ENCODE data around the gene MEGF6. TPM values are rescaled to one million over a fixed set of nuclear protein-coding genes. Genes with fewer than 3 reads are reported as not detected.

MEGF6 gene
- total RNA-seq, 2 experiments from 2014 or later = 57.5 to 62.2 TPM

DNA sequence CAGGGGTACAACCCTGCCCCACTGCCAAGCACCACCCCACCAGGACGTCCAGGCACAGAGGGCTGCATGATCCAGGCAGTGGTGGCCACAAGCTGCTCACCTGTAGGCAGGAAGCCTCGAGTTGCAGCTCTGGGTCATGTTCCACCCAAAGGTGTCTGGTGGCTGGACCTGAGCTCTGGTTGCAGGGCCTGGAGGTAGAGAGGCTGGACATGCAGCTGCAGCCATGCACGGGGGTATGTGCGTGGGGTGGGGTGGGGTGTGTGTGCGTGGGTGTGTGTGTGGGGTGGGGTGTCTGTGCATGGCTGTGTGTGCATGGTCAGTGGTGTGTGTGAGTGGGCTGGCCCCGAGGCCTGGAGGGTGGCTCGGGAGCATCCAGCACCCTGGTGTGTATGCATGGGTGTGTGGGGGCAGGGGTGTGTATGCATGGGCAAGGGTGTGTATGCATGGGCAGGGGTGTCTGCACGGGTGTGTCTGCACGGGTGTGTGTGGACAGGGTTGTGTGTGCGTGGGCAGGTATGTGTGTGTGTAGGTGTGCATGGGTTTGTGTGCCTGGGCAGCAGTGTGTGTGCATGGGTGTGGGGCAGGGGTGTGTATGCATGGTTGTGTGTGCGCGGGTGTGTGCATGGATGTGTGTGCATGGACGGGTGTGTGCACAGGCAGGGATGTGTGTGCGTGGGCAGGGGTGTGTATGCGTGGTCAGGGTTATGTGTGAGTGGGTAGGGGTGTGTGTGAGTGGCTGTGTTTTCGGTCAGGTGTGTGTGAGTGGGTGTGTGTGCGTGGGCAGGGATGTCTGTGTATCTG, 141.3 kb downstream of the MEGF6 start:
- peak in 2 of 14 experiments; percentile 1 to 3 for DNase-seq
- CTCF ChIA-PET = no interaction called here
- no peak for ATAC-seq (ENCODE audit: poor library complexity)

DNA sequence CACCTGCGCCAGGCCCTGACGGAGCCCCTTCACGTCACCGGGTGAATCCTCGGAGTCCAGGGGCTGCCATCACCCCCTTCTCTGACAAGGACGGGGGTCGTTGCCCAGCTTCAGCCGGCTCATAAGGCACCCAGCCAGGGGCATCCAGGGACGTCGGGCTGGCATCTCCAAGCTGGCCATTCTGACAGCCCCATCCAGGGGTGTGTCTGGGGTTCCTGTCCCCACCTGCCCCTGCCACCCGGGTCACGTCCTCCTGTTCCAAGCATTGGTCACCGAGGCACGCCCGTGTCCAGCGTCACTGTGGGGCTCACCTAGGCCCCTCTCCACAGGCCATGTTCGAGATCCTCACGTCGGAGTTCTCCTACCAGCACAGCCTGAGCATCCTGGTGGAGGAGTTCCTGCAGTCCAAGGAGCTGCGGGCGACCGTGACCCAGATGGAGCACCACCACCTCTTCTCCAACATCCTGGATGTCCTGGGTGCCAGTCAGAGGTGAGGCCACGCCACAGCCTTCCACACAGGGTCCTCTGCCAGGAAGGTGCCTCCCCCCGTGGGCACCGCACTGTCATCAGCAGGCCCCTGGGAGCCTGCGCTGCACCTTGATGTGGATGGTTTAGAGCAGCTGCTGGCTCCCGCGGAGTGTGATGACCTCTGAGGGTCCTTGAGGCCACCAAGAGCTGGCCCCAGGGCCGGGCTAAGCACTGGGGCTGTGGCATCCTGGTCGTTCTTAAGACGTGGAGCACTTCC, 142.0 kb downstream of the MEGF6 start:
- ATAC-seq (ENCODE audit: poor library complexity) = no peak
- H3K4me3 Mint-ChIP-seq = no peak overlapping the region
- TF ChIP-seq, protein P1, sequence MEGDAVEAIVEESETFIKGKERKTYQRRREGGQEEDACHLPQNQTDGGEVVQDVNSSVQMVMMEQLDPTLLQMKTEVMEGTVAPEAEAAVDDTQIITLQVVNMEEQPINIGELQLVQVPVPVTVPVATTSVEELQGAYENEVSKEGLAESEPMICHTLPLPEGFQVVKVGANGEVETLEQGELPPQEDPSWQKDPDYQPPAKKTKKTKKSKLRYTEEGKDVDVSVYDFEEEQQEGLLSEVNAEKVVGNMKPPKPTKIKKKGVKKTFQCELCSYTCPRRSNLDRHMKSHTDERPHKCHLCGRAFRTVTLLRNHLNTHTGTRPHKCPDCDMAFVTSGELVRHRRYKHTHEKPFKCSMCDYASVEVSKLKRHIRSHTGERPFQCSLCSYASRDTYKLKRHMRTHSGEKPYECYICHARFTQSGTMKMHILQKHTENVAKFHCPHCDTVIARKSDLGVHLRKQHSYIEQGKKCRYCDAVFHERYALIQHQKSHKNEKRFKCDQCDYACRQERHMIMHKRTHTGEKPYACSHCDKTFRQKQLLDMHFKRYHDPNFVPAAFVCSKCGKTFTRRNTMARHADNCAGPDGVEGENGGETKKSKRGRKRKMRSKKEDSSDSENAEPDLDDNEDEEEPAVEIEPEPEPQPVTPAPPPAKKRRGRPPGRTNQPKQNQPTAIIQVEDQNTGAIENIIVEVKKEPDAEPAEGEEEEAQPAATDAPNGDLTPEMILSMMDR (IDR thresholded peaks at IDR 0.05) = no peak
- no peaks in the 10 kb centered on the region for H3K27me3 ChIP-seq (ENCODE audit: control insufficient read depth in 1 of 2, insufficient read depth in 2 of 2, low read length in 2 of 2)
- no peaks in the 10 kb centered on the region for H3K36me3 Mint-ChIP-seq (ENCODE audit: low read depth)
- no peak overlapping the region for H3K4me3 ChIP-seq (ENCODE audit: low read length)
- peaks cover 4% of the 10 kb centered on the region for H3K27me3 Mint-ChIP-seq
- H3K27ac ChIP-seq (ENCODE audit: low read depth in 1 of 2, low read length in 2 of 2) = no peak overlapping the region
- H3K9me3 ChIP-seq (ENCODE audit: control insufficient read depth in 1 of 2, insufficient read depth in 1 of 2, low read length in 2 of 2) = peaks cover 0 to 5% of the 10 kb centered on the region in 2 experiments
- ChIA-PET POLR2A (no interaction called here), CTCF (no interaction called here)
- intact Hi-C loops (cut with DNase I, micrococcal nuclease) = no loop called here
- H3K36me3 ChIP-seq (ENCODE audit: insufficient read depth, low read length) = no peaks in the 10 kb centered on the region
- no peaks in the 10 kb centered on the region for H3K9me3 Mint-ChIP-seq
- no peaks in the 10 kb centered on the region for H3K4me1 ChIP-seq (ENCODE audit: insufficient read depth, low read length)
- DNase-seq = peak in 1 of 14 experiments; percentile 2
- no peaks in the 10 kb centered on the region for H3K4me1 Mint-ChIP-seq (ENCODE audit: low read depth)
- H3K27ac Mint-ChIP-seq = no peak overlapping the region

More for the DNA sequence above, 141.3 kb downstream of the MEGF6 start:
- H3K36me3 Mint-ChIP-seq (ENCODE audit: low read depth) = no peaks in the 10 kb centered on the region
- H3K4me3 Mint-ChIP-seq = no peak overlapping the region
- H3K9me3 ChIP-seq (ENCODE audit: control insufficient read depth in 1 of 2, insufficient read depth in 1 of 2, low read length in 2 of 2) = peaks cover 0 to 5% of the 10 kb centered on the region in 2 experiments
- H3K4me1 Mint-ChIP-seq (ENCODE audit: low read depth) = no peaks in the 10 kb centered on the region
- H3K27ac Mint-ChIP-seq = no peak overlapping the region
- H3K27me3 Mint-ChIP-seq = peaks cover 4% of the 10 kb centered on the region
- no peaks in the 10 kb centered on the region for H3K4me1 ChIP-seq (ENCODE audit: insufficient read depth, low read length)
- no peak overlapping the region for H3K4me3 ChIP-seq (ENCODE audit: low read length)
- intact Hi-C loops (cut with DNase I, micrococcal nuclease) = no loop called here
- H3K36me3 ChIP-seq (ENCODE audit: insufficient read depth, low read length) = no peaks in the 10 kb centered on the region
- H3K9me3 Mint-ChIP-seq = no peaks in the 10 kb centered on the region
- no peaks in the 10 kb centered on the region for H3K27me3 ChIP-seq (ENCODE audit: control insufficient read depth in 1 of 2, insufficient read depth in 2 of 2, low read length in 2 of 2)
- no peak overlapping the region for H3K27ac ChIP-seq (ENCODE audit: low read depth in 1 of 2, low read length in 2 of 2)
- TF ChIP-seq, protein P1 (IDR thresholded peaks at IDR 0.05) = no peak
- POLR2A ChIA-PET = no interaction called here

DNA sequence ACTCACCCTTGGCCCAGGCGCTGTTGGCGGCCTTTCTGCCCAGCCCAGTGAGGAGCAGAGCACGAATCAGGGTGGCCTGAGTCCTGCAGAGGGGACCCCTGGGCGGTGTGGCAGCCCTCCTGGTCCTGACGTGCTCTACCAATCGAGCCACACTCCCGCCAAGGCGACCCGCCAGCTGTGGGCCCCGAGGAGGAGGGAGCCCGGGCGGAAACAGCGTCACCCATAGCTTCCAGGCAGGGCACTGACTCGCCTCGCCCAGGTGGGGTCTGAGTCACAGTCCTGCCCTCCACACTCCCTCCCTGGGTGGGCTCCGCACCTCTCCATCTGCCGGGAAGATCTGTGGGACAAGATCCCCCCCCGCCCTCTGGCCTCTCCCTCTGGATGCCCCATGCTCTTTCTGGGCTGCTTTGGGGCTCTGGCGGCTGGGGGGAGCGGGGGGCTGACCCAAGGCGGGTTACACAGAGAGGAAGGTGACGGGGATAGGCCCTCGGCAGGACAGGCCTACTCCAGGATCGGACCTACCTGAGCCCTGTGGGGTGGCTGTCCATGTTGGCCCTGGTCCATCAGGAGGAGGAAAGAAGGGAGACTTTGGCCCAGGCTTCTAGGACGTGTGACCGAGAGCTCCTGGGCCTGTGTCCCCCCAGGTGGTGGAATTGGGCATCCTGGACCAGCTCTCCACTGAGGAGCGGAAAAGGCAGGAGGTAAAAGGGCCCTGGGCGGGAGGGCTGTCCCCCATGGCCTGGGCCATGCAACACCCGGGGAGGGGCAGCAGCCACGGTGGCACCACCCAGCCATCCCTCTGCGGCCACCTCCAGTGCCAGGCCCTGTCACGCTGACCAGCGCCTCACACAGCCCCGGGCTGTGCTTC, 142.8 kb downstream of the MEGF6 start:
- Mint-ChIP-seq H3K36me3 (ENCODE audit: low read depth) (no peaks in the 10 kb centered on the region), H3K4me3 (no peak overlapping the region), H3K4me1 (ENCODE audit: low read depth) (no peaks in the 10 kb centered on the region), H3K27me3 (no peaks in the 10 kb centered on the region), H3K9me3 (no peaks in the 10 kb centered on the region), H3K27ac (no peak overlapping the region)
- Histone ChIP-seq H3K9me3 (ENCODE audit: control insufficient read depth in 1 of 2, insufficient read depth in 1 of 2, low read length in 2 of 2) (peaks cover 0 to 5% of the 10 kb centered on the region in 2 experiments), H3K27me3 (ENCODE audit: control insufficient read depth in 1 of 2, insufficient read depth in 2 of 2, low read length in 2 of 2) (no peaks in the 10 kb centered on the region), H3K27ac (ENCODE audit: low read depth in 1 of 2, low read length in 2 of 2) (no peak overlapping the region), H3K4me3 (ENCODE audit: low read length) (no peak overlapping the region), H3K36me3 (ENCODE audit: insufficient read depth, low read length) (no peaks in the 10 kb centered on the region), H3K4me1 (ENCODE audit: insufficient read depth, low read length) (no peaks in the 10 kb centered on the region)
- DNase-seq (peak in 1 of 14 experiments; percentile 2), ATAC-seq (ENCODE audit: poor library complexity) (no peak)
- intact Hi-C loops (cut with DNase I, micrococcal nuclease) = no loop called here
- TF ChIP-seq, protein P1 (IDR thresholded peaks at IDR 0.05) = no peak
- ChIA-PET POLR2A (no interaction called here), CTCF (no interaction called here)

Measured in CD4-positive, alpha-beta T cell (primary cell).